Natural killer cell (primary cell): ENCODE measurements around the gene NMU. TPM values are rescaled to one million over a fixed set of nuclear protein-coding genes. Genes with fewer than 3 reads are reported as not detected.
"Not testable (repeated sequence)": the region's sequence is repeated elsewhere in the genome, so short reads cannot be mapped to it uniquely, and the experiment has no call there.

ENCODE experiments used
- ATAC-seq, 3 donors: fragments of 150-1000 bp in 2 of 3; fragments of 200-7000 bp in 1 of 3; cut with Tn5 transposase; 1 replicate in 1 of 3; 2 replicates in 2 of 3; pipeline ENCODE4 v1.10.0; 2021; ENCODE audit warnings: mild to moderate bottlenecking in 2 of 3, moderate library complexity in 2 of 3
- DNase-seq, 2 donors: peaks; one replicate each; pipeline versions ENCODE4 v3.0.0 to v3.0.0-alpha.2; 2013 to 2021; ENCODE audit warnings: mixed read lengths in 1 of 2
- H3K27ac ChIP-seq: one replicate; pipeline ENCODE4 v1.5.1; 2013; ENCODE audit warnings: mild to moderate bottlenecking, low read length
- H3K27me3 ChIP-seq: one replicate; pipeline ENCODE4 v1.6.1; 2013; ENCODE audit warnings: low read length; ENCODE audit not compliant: control insufficient read depth, insufficient read depth
- H3K36me3 ChIP-seq: one replicate; pipeline ENCODE4 v1.6.1; 2013; ENCODE audit warnings: low read length; ENCODE audit not compliant: control insufficient read depth, insufficient read depth
- H3K4me1 ChIP-seq: one replicate; pipeline ENCODE4 v1.6.1; 2013; ENCODE audit warnings: low read length; ENCODE audit not compliant: control insufficient read depth, insufficient read depth
- H3K4me3 ChIP-seq: one replicate; pipeline ENCODE4 v1.5.1; 2013; ENCODE audit warnings: low read length
- H3K9me3 ChIP-seq: one replicate; pipeline ENCODE4 v1.6.1; 2013; ENCODE audit warnings: low read length; ENCODE audit not compliant: control insufficient read depth, insufficient read depth
- H3K27ac Mint-ChIP-seq, 2 donors: one replicate each; pipeline ENCODE4 v1.8.0; 2022; ENCODE audit warnings: mild to moderate bottlenecking in 2 of 2, mixed read lengths in 2 of 2, moderate library complexity in 1 of 2
- H3K27me3 Mint-ChIP-seq, 2 donors: one replicate each; pipeline ENCODE4 v1.8.0; 2022; ENCODE audit warnings: low read depth in 2 of 2, mixed read lengths in 2 of 2
- H3K36me3 Mint-ChIP-seq: one replicate; pipeline ENCODE4 v1.8.0; 2022; ENCODE audit warnings: mixed read lengths
- H3K4me1 Mint-ChIP-seq, 2 donors: one replicate each; pipeline ENCODE4 v1.8.0; 2022; ENCODE audit warnings: mixed read lengths in 2 of 2
- H3K4me3 Mint-ChIP-seq: one replicate; pipeline ENCODE4 v1.8.0; 2022; ENCODE audit warnings: mild to moderate bottlenecking, moderate library complexity, mixed read lengths
- H3K9me3 Mint-ChIP-seq, 2 donors: one replicate each; pipeline ENCODE4 v1.8.0; 2022; ENCODE audit warnings: mixed read lengths in 2 of 2
- WGBS: methylation state at CpG from one replicate; pipeline ENCODE4 v1.1.7; 2013; ENCODE audit warnings: missing lambda C conversion rate; ENCODE audit not compliant: insufficient coverage; 5-methylcytosine and 5-hydroxymethylcytosine counted together
- intact Hi-C: fragments of 100-400 bp; cut with micrococcal nuclease; formaldehyde crosslinking; loops from one replicate; pipeline ENCODE4 v1.14.2; 2022
- total RNA-seq, 4 donors: library from RNA; stranded (reverse); fragments of 120-200 nt in 1 of 4; gene quantifications; one replicate each; pipeline versions ENCODE4 v1.2.3 to v1.2.4, GENCODE V29; 2013 to 2022
- TF ChIP-seq, protein P1 (sequence below): fragments of 200-600 bp; IDR thresholded peaks from one replicate; pipeline ENCODE4 v1.8.0; 2022; ENCODE audit warnings: antibody characterized with exemption

NMU gene
- total RNA-seq, 3 donors from 2014 or later (not counting 1 experiment from before 2014, with no cell fraction given) = not detected

DNA sequence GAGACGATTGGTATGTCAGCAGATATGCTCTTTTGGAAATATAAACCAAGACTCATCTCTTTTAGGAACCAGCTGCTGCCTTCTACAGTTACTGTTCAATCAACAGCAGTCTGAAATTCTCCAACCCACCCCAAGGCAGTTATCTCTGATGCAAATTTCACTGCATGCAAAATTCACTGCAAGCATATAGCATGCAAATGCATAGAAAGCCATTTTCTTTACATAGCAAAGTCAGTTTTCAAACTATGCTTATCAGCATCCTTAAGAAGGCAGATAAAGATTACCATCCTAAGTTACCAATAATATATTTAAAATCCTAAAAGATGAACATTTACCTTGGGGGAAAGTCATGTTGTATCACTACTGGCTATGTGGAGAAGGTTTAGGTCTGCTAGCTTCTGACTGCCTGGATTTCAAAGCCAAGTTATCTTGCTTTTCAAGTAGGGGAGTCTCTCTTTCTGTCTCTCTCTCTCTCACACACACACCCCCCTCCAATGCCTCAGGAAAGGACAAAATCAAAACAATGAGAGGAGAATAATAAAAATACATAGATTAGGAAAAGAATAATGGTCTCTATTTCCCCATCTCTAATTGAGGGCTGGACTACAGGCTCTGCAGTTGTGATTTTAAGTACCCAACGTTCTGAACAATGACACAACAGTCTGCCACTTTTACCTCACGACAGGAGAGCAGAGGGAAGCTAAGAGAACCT, 1.5 kb downstream of the NMU start:
- H3K36me3 ChIP-seq = no peaks in the 10 kb centered on the region
- peaks cover 52 to 65% of the 10 kb centered on the region in 2 donors for H3K27me3 Mint-ChIP-seq
- H3K9me3 ChIP-seq = no peaks in the 10 kb centered on the region
- peaks cover 6% of the 10 kb centered on the region for H3K4me1 ChIP-seq
- peaks cover 26% of the 10 kb centered on the region for H3K27me3 ChIP-seq
- no peaks in the 10 kb centered on the region for H3K9me3 Mint-ChIP-seq
- no peak overlapping the region for H3K4me3 Mint-ChIP-seq
- H3K36me3 Mint-ChIP-seq = no peaks in the 10 kb centered on the region
- intact Hi-C loops = no loop called here
- no peak for DNase-seq
- no peak for ATAC-seq
- no peak overlapping the region for H3K27ac Mint-ChIP-seq
- H3K27ac ChIP-seq = no peak overlapping the region
- H3K4me3 ChIP-seq = no peak overlapping the region
- peaks cover 6 to 15% of the 10 kb centered on the region in 2 donors for H3K4me1 Mint-ChIP-seq
- WGBS = 34% methylated on average over 3 of the region's 3 CpGs
- TF ChIP-seq, protein P1, sequence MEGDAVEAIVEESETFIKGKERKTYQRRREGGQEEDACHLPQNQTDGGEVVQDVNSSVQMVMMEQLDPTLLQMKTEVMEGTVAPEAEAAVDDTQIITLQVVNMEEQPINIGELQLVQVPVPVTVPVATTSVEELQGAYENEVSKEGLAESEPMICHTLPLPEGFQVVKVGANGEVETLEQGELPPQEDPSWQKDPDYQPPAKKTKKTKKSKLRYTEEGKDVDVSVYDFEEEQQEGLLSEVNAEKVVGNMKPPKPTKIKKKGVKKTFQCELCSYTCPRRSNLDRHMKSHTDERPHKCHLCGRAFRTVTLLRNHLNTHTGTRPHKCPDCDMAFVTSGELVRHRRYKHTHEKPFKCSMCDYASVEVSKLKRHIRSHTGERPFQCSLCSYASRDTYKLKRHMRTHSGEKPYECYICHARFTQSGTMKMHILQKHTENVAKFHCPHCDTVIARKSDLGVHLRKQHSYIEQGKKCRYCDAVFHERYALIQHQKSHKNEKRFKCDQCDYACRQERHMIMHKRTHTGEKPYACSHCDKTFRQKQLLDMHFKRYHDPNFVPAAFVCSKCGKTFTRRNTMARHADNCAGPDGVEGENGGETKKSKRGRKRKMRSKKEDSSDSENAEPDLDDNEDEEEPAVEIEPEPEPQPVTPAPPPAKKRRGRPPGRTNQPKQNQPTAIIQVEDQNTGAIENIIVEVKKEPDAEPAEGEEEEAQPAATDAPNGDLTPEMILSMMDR = no peak

DNA sequence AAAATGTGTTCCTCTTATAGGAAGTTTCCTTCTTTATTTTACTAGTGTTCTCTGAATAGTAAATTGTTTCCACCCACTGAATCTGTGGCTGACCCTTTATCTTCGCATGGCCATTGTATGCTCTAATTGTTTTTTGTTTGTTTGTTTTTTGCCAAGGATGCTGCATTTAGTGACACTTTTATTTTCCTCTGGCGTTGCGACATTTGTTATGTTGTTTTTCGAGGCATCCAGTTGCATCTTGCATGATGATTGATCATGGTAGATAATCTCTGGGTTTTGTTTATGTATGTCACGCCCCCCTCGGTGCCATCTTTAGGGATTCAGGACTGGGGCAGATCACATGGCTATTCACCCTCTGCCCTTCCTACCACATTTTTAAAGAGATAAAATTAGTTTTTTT, 2.2 kb downstream of the NMU start:
- intact Hi-C loops = no loop called here
- DNase-seq = no peak
- H3K4me1 Mint-ChIP-seq = peaks cover 6 to 15% of the 10 kb centered on the region in 2 donors
- Histone ChIP-seq H3K4me3 (no peak overlapping the region), H3K27me3 (peaks cover 22% of the 10 kb centered on the region), H3K9me3 (no peaks in the 10 kb centered on the region), H3K4me1 (peaks cover 6% of the 10 kb centered on the region), H3K27ac (no peak overlapping the region), H3K36me3 (no peaks in the 10 kb centered on the region)
- H3K9me3 Mint-ChIP-seq = no peaks in the 10 kb centered on the region
- TF ChIP-seq, protein P1 = no peak
- no peaks in the 10 kb centered on the region for H3K36me3 Mint-ChIP-seq
- 86% methylated on average over 4 of the region's 6 CpGs for WGBS
- no peak overlapping the region for H3K4me3 Mint-ChIP-seq
- ATAC-seq = no peak
- no peak overlapping the region for H3K27ac Mint-ChIP-seq
- H3K27me3 Mint-ChIP-seq = peaks cover 49 to 58% of the 10 kb centered on the region in 2 donors

DNA sequence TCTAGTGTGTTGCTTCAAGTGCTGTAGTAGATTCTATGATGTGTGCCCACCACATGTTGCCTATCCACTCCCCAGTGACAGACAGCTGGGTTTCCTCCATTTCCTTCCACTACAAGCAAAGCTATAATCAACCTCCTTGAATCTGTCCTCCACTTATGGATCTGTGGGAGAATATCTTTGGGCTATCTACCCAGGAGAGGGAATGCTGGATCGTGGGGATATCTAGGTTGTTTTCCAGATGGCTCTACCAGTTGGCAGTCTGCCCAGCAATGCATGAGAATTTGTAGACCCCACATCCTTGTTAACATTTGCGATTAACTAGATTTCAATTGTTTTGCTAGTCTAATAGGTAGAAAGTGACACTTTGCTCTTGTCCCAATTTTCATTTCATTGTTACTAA, 10.3 kb downstream of the NMU start:
- Mint-ChIP-seq H3K27ac (no peak overlapping the region), H3K9me3 (no peaks in the 10 kb centered on the region), H3K27me3 (peaks cover 6 to 12% of the 10 kb centered on the region in 2 donors), H3K36me3 (no peaks in the 10 kb centered on the region), H3K4me3 (no peak overlapping the region), H3K4me1 (no peaks in the 10 kb centered on the region)
- Histone ChIP-seq H3K4me1 (no peaks in the 10 kb centered on the region), H3K4me3 (no peak overlapping the region), H3K36me3 (no peaks in the 10 kb centered on the region), H3K27me3 (peaks cover 3% of the 10 kb centered on the region), H3K27ac (no peak overlapping the region), H3K9me3 (no peaks in the 10 kb centered on the region)
- no peak for DNase-seq
- intact Hi-C loops = no loop called here
- 97% methylated on average over 2 of the region's 2 CpGs for WGBS
- no peak for ATAC-seq
- TF ChIP-seq, protein P1 = no peak

DNA sequence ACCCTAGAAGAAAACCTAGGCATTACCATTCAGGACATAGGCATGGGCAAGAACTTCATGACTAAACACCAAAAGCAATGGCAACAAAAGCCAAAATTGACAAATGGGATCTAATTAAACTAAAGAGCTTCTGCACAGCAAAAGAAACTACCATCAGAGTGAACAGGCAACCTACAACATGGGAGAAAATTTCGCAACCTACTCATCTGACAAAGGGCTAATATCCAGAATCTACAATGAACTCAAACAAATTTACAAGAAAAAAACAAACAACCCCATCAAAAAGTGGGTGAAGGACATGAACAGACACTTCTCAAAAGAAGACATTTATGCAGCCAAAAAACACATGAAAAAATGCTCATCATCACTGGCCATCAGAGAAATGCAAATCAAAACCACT, 12.0 kb downstream of the NMU start:
- H3K27me3 ChIP-seq, H3K9me3 ChIP-seq, H3K4me3 ChIP-seq, H3K36me3 ChIP-seq, DNase-seq, H3K27ac Mint-ChIP-seq, H3K27ac ChIP-seq, H3K4me3 Mint-ChIP-seq, H3K36me3 Mint-ChIP-seq, intact Hi-C loops, ATAC-seq, H3K27me3 Mint-ChIP-seq, H3K4me1 ChIP-seq, H3K4me1 Mint-ChIP-seq, H3K9me3 Mint-ChIP-seq: not testable (repeated sequence)
- WGBS = no CpG with 5 or more reads among the region's 1 CpG
